Right cardiac atrium (tissue), 5 donors: ENCODE data around the gene TRIM59. TPM values are rescaled to one million over a fixed set of nuclear protein-coding genes. Genes with fewer than 3 reads are reported as not detected.

Source experiments
- ATAC-seq, 2 donors: fragments of 200-7000 bp; cut with Tn5 transposase; one replicate each; pipeline versions ENCODE4 v1.8.0 to v1.9.1; 2020; ENCODE audit warnings: moderate library complexity in 2 of 2, mild to moderate bottlenecking in 1 of 2
- DNase-seq, 3 donors: peaks; one replicate each; pipeline ENCODE4 v3.0.0-alpha.2; 2020
- H3K27ac ChIP-seq: one replicate; pipeline ENCODE4 v1.5.1; 2013; ENCODE audit warnings: mild to moderate bottlenecking, low read length, control low read depth, moderate library complexity
- H3K27me3 ChIP-seq: one replicate; pipeline ENCODE4 v1.6.1; 2013; ENCODE audit not compliant: control insufficient read depth, insufficient read depth
- H3K4me1 ChIP-seq: one replicate; pipeline ENCODE4 v1.6.1; 2013; ENCODE audit warnings: low read length; ENCODE audit not compliant: control insufficient read depth, insufficient read depth
- H3K4me3 ChIP-seq: one replicate; pipeline ENCODE4 v1.5.1; 2013; ENCODE audit warnings: low read length, control low read depth
- H3K9me3 ChIP-seq: one replicate; pipeline ENCODE4 v1.6.1; 2013; ENCODE audit warnings: low read length; ENCODE audit not compliant: control insufficient read depth
- WGBS: extraction: QIAGEN DNeasy Blood & Tissue Kit; methylation state at CpG from one replicate; pipeline ENCODE4 v1.1.7; 2013; 5-methylcytosine and 5-hydroxymethylcytosine counted together
- intact Hi-C, 4 donors: fragments of 100-400 bp; cut with DNase I; formaldehyde crosslinking; loops; one replicate each; pipeline versions ENCODE4 v1.11.0 to v1.14.0; 2022 to 2023
- long read RNA-seq, 4 donors: library from polyadenylated mRNA; unstranded; transcript quantifications; one replicate each; pipeline ENCODE4 v2.0.0, GENCODE V29; 2020 to 2021
- polyA plus RNA-seq: library from polyadenylated mRNA; stranded (reverse); fragments of 200-250 nt; gene quantifications from one replicate; pipeline ENCODE4 v1.2.3, GENCODE V29; 2013
- total RNA-seq, 4 donors: library from RNA; stranded (reverse); fragmentation: NEBNext Ultra II Directional; extraction: Animal tissue kit (Norgen Biotek cat#: 25700); gene quantifications; one replicate each; pipeline ENCODE4 v1.2.1, GENCODE V29; 2021
- donor health status: healthy with polysubstance abuse.
- donor health status: DM: no; HTN: yes; CAD: no.
- donor health status: DM: no; HTN: no; CAD: no.
- donor health status: DM: no; HTN: yes; CAD: no; lungs with severe emphysema.
- donor health status: DM: yes; HTN: yes; CAD: no.

Gene TRIM59
- total RNA-seq (under 1 TPM; 0.28 to 0.86 (median 0.45) TPM), polyA plus RNA-seq (0.16 TPM)
- long read RNA-seq, donor 1, result 0 reads
- long read RNA-seq, donor 2, result 0 reads
- long read RNA-seq, donor 3, partial matches to known transcripts, result 0 of 1 reads
- long read RNA-seq, donor 3, other reads (novel, unspliced or antisense), result 0 of 1 reads
- long read RNA-seq, donor 4, result 0 reads

GRCh38 chr3:160449636-160450598 is at the start of gene TRIM59:
TSS of gene TRIM59 (minus strand) at chr3:160449786. CDS start at chr3:160439183, 10,603 bp downstream.
- ATAC-seq, result peak; percentile 92 to 93
- intact Hi-C loops, result no loop called here
- peak; percentile 74 to 93 (median 90) for DNase-seq
- no peak within 1 kb of the TSS for H3K27ac ChIP-seq
- H3K9me3 ChIP-seq, result no peaks in the 10 kb centered on the region
- peaks cover 6% of the 10 kb centered on the region for H3K4me1 ChIP-seq
- H3K4me3 ChIP-seq, result peak within 1 kb of the TSS; percentile 29
- 8% methylated on average over 71 of the region's 71 CpGs for WGBS
- H3K27me3 ChIP-seq, result no peaks in the 10 kb centered on the region

- 97% methylated on average over 1 of the region's 1 CpG for WGBS
- intact Hi-C loops, result no loop called here
- no peak for ATAC-seq
These were observed 48.6 kb upstream of the TRIM59 start for GRCh38 chr3:160498202-160498601.

GRCh38 chr3:160490166-160490565 is 40.6 kb upstream of the TRIM59 start:
- ATAC-seq (no peak), DNase-seq (no peak)
- Histone ChIP-seq H3K27ac (no peak overlapping the region), H3K4me1 (no peaks in the 10 kb centered on the region), H3K4me3 (no peak overlapping the region), H3K9me3 (no peaks in the 10 kb centered on the region), H3K27me3 (no peaks in the 10 kb centered on the region)
- intact Hi-C loops, result no loop called here

More at GRCh38 chr3:160498202-160498601, 48.6 kb upstream of the TRIM59 start:
- H3K4me1 ChIP-seq, result no peaks in the 10 kb centered on the region
- H3K4me3 ChIP-seq, result no peak overlapping the region
- no peaks in the 10 kb centered on the region for H3K9me3 ChIP-seq
- no peak overlapping the region for H3K27ac ChIP-seq
- no peaks in the 10 kb centered on the region for H3K27me3 ChIP-seq
- no peak for DNase-seq

- 12% methylated on average over 2 of the region's 2 CpGs for WGBS
These were observed 36.9 kb upstream of the TRIM59 start for GRCh38 chr3:160486459-160486869.

GRCh38 chr3:160482796-160483195 is 33.2 kb upstream of the TRIM59 start:
- no peak for ATAC-seq
- no peaks in the 10 kb centered on the region for H3K4me1 ChIP-seq
- 78% methylated on average over 3 of the region's 3 CpGs for WGBS
- no peak overlapping the region for H3K27ac ChIP-seq
- H3K4me3 ChIP-seq, result no peak overlapping the region
- DNase-seq, result no peak
- H3K27me3 ChIP-seq, result no peaks in the 10 kb centered on the region
- intact Hi-C loops, result no loop called here
- no peaks in the 10 kb centered on the region for H3K9me3 ChIP-seq

More at GRCh38 chr3:160486459-160486869, 36.9 kb upstream of the TRIM59 start:
- H3K27ac ChIP-seq, result no peak overlapping the region
- no peaks in the 10 kb centered on the region for H3K4me1 ChIP-seq
- DNase-seq (no peak), ATAC-seq (no peak)
- H3K4me3 ChIP-seq, result no peak overlapping the region
- no peaks in the 10 kb centered on the region for H3K9me3 ChIP-seq
- intact Hi-C loops, result no loop called here
- no peaks in the 10 kb centered on the region for H3K27me3 ChIP-seq

GRCh38 chr3:160481856-160482255 is 32.3 kb upstream of the TRIM59 start:
- H3K27me3 ChIP-seq, result no peaks in the 10 kb centered on the region
- no peak overlapping the region for H3K4me3 ChIP-seq
- H3K27ac ChIP-seq, result no peak overlapping the region
- intact Hi-C loops, result no loop called here
- no peaks in the 10 kb centered on the region for H3K4me1 ChIP-seq
- WGBS, result 90% methylated on average over 6 of the region's 6 CpGs
- no peak for DNase-seq
- H3K9me3 ChIP-seq, result no peaks in the 10 kb centered on the region
- no peak for ATAC-seq

GRCh38 chr3:160480931-160481330 is 31.3 kb upstream of the TRIM59 start:
- ATAC-seq, result no peak
- DNase-seq, result no peak
- no peaks in the 10 kb centered on the region for H3K9me3 ChIP-seq
- no peak overlapping the region for H3K4me3 ChIP-seq
- intact Hi-C loops, result no loop called here
- no peaks in the 10 kb centered on the region for H3K4me1 ChIP-seq
- 92% methylated on average over 5 of the region's 5 CpGs for WGBS
- no peak overlapping the region for H3K27ac ChIP-seq
- H3K27me3 ChIP-seq, result no peaks in the 10 kb centered on the region

GRCh38 chr3:160479376-160479775 is 29.8 kb upstream of the TRIM59 start:
- DNase-seq, result no peak
- Histone ChIP-seq H3K27me3 (no peaks in the 10 kb centered on the region), H3K4me1 (no peaks in the 10 kb centered on the region), H3K27ac (no peak overlapping the region), H3K9me3 (no peaks in the 10 kb centered on the region), H3K4me3 (no peak overlapping the region)
- intact Hi-C loops, result no loop called here
- 91% methylated on average over 10 of the region's 10 CpGs for WGBS
- no peak for ATAC-seq

GRCh38 chr3:160478338-160478737 is 28.8 kb upstream of the TRIM59 start:
- H3K9me3 ChIP-seq, result no peaks in the 10 kb centered on the region
- no peaks in the 10 kb centered on the region for H3K4me1 ChIP-seq
- intact Hi-C loops, result no loop called here
- H3K27me3 ChIP-seq, result no peaks in the 10 kb centered on the region
- 85% methylated on average over 5 of the region's 5 CpGs for WGBS
- no peak overlapping the region for H3K27ac ChIP-seq
- ATAC-seq (no peak), DNase-seq (no peak)
- H3K4me3 ChIP-seq, result no peak overlapping the region

GRCh38 chr3:160477750-160478149 is 28.2 kb upstream of the TRIM59 start:
- H3K4me3 ChIP-seq, result no peak overlapping the region
- WGBS, result 64% methylated on average over 5 of the region's 5 CpGs
- H3K9me3 ChIP-seq, result no peaks in the 10 kb centered on the region

GRCh38 chr3:160475884-160476283 is 26.3 kb upstream of the TRIM59 start:
- WGBS, result 99% methylated on average over 2 of the region's 2 CpGs
- intact Hi-C loops, result no loop called here
- no peak for DNase-seq
- no peak overlapping the region for H3K27ac ChIP-seq
- H3K4me3 ChIP-seq, result no peak overlapping the region
- no peaks in the 10 kb centered on the region for H3K4me1 ChIP-seq
- ATAC-seq, result no peak
- no peaks in the 10 kb centered on the region for H3K27me3 ChIP-seq
- no peaks in the 10 kb centered on the region for H3K9me3 ChIP-seq

More at GRCh38 chr3:160477750-160478149, 28.2 kb upstream of the TRIM59 start:
- DNase-seq, result no peak
- no peaks in the 10 kb centered on the region for H3K27me3 ChIP-seq
- intact Hi-C loops, result no loop called here
- no peak overlapping the region for H3K27ac ChIP-seq
- no peaks in the 10 kb centered on the region for H3K4me1 ChIP-seq
- ATAC-seq, result no peak
